ENCODE results near the gene TENT5C. TPM values are rescaled to one million over a fixed set of nuclear protein-coding genes. Genes with fewer than 3 reads are reported as not detected.
"Not testable (repeated sequence)": the region's sequence is repeated elsewhere in the genome, so short reads cannot be mapped to it uniquely, and the experiment has no call there.

Gene TENT5C
- total RNA-seq: 10 to 100 TPM; 75.1 to 86.2 TPM

- Mint-ChIP-seq H3K27ac (peak within 1 kb of the TSS; percentile 94 to 95), H3K4me3 (peak within 1 kb of the TSS; percentile 86), H3K4me1 (ENCODE audit: low read depth in 2 of 2) (peaks cover 43 to 48% of the 10 kb centered on the region in 2 donors), H3K27me3 (peaks cover 0 to 5% of the 10 kb centered on the region in 2 donors), H3K9me3 (no peaks in the 10 kb centered on the region), H3K36me3 (peaks cover 38% of the 10 kb centered on the region)
- ATAC-seq: peak; percentile 96
- peak; percentile 99 for DNase-seq (ENCODE audit: low spot score)
Measured at GRCh38 chr1:117605774-117606648, at the start of gene TENT5C. Gene TENT5C, plus strand, starts transcription at chr1:117606048. Its CDS starts 16,821 bp downstream, at chr1:117622869.

- H3K4me1 Mint-ChIP-seq (ENCODE audit: low read depth in 2 of 2): peaks cover 19 to 22% of the 10 kb centered on the region in 2 donors
- peaks cover 0 to 2% of the 10 kb centered on the region in 2 donors for H3K27me3 Mint-ChIP-seq
- ATAC-seq (no peak), DNase-seq (ENCODE audit: low spot score) (no peak)
- H3K9me3 Mint-ChIP-seq: peaks cover 3% of the 10 kb centered on the region
- H3K27ac Mint-ChIP-seq: no peak overlapping the region
- no peaks in the 10 kb centered on the region for H3K36me3 Mint-ChIP-seq
- no peak overlapping the region for H3K4me3 Mint-ChIP-seq
Measured at GRCh38 chr1:117556341-117556740, 49.5 kb upstream of the TENT5C start.

GRCh38 chr1:117556976-117557375 lies 48.9 kb upstream of the TENT5C start:
- ATAC-seq (no peak), DNase-seq (ENCODE audit: low spot score) (no peak)
- H3K4me3 Mint-ChIP-seq: no peak overlapping the region
- H3K9me3 Mint-ChIP-seq: peaks cover 3% of the 10 kb centered on the region
- H3K4me1 Mint-ChIP-seq (ENCODE audit: low read depth in 2 of 2): peaks cover 19 to 22% of the 10 kb centered on the region in 2 donors
- H3K27me3 Mint-ChIP-seq: peaks cover 0 to 2% of the 10 kb centered on the region in 2 donors
- peak overlapping the region in 1 of 2 donors; percentile 58 for H3K27ac Mint-ChIP-seq
- no peaks in the 10 kb centered on the region for H3K36me3 Mint-ChIP-seq

- DNase-seq (ENCODE audit: low spot score); H3K27me3 Mint-ChIP-seq; H3K36me3 Mint-ChIP-seq; H3K4me3 Mint-ChIP-seq; H3K9me3 Mint-ChIP-seq: not testable (repeated sequence)
- Mint-ChIP-seq H3K27ac (peak overlapping the region in 1 of 2 donors; percentile 76), H3K4me1 (ENCODE audit: low read depth in 2 of 2) (peaks cover 19 to 22% of the 10 kb centered on the region in 2 donors)
- ATAC-seq: peak in 1 of 2 donors; percentile 45
Measured at GRCh38 chr1:117558451-117558850, 47.4 kb upstream of the TENT5C start.

GRCh38 chr1:117559139-117559538 lies 46.7 kb upstream of the TENT5C start:
- no peak overlapping the region for H3K27ac Mint-ChIP-seq
- no peaks in the 10 kb centered on the region for H3K36me3 Mint-ChIP-seq
- no peaks in the 10 kb centered on the region for H3K27me3 Mint-ChIP-seq
- H3K4me1 Mint-ChIP-seq (ENCODE audit: low read depth in 2 of 2): peaks cover 19 to 22% of the 10 kb centered on the region in 2 donors
- DNase-seq (ENCODE audit: low spot score) (no peak), ATAC-seq (no peak)
- no peak overlapping the region for H3K4me3 Mint-ChIP-seq
- H3K9me3 Mint-ChIP-seq: peaks cover 3% of the 10 kb centered on the region

GRCh38 chr1:117559985-117560384 lies 45.9 kb upstream of the TENT5C start:
- no peak for DNase-seq (ENCODE audit: low spot score)
- H3K36me3 Mint-ChIP-seq: no peaks in the 10 kb centered on the region
- H3K27me3 Mint-ChIP-seq: peaks cover 0 to 2% of the 10 kb centered on the region in 2 donors
- no peak overlapping the region for H3K4me3 Mint-ChIP-seq
- peaks cover 19 to 25% of the 10 kb centered on the region in 2 donors for H3K4me1 Mint-ChIP-seq (ENCODE audit: low read depth in 2 of 2)
- no peak for ATAC-seq
- H3K9me3 Mint-ChIP-seq: peaks cover 3% of the 10 kb centered on the region
- no peak overlapping the region for H3K27ac Mint-ChIP-seq

GRCh38 chr1:117561071-117561470 lies 44.8 kb upstream of the TENT5C start:
- H3K4me3 Mint-ChIP-seq: no peak overlapping the region

GRCh38 chr1:117561551-117561950 lies 44.3 kb upstream of the TENT5C start:
- Mint-ChIP-seq H3K9me3 (peaks cover 3% of the 10 kb centered on the region), H3K27ac (no peak overlapping the region), H3K36me3 (no peaks in the 10 kb centered on the region), H3K4me1 (ENCODE audit: low read depth in 2 of 2) (peaks cover 19 to 25% of the 10 kb centered on the region in 2 donors), H3K4me3 (no peak overlapping the region), H3K27me3 (peaks cover 0 to 2% of the 10 kb centered on the region in 2 donors)
- no peak for ATAC-seq
- no peak for DNase-seq (ENCODE audit: low spot score)

More at GRCh38 chr1:117561071-117561470, 44.8 kb upstream of the TENT5C start:
- Mint-ChIP-seq H3K9me3 (peaks cover 3% of the 10 kb centered on the region), H3K27me3 (peaks cover 0 to 2% of the 10 kb centered on the region in 2 donors), H3K4me1 (ENCODE audit: low read depth in 2 of 2) (peaks cover 19 to 25% of the 10 kb centered on the region in 2 donors), H3K36me3 (no peaks in the 10 kb centered on the region), H3K27ac (no peak overlapping the region)
- ATAC-seq: no peak
- DNase-seq (ENCODE audit: low spot score): no peak

- Mint-ChIP-seq H3K4me1 (ENCODE audit: low read depth in 2 of 2) (peaks cover 16 to 21% of the 10 kb centered on the region in 2 donors), H3K36me3 (no peaks in the 10 kb centered on the region), H3K27ac (peak overlapping the region in 1 of 2 donors; percentile 79), H3K9me3 (peaks cover 3% of the 10 kb centered on the region), H3K27me3 (peaks cover 0 to 2% of the 10 kb centered on the region in 2 donors), H3K4me3 (no peak overlapping the region)
- ATAC-seq: peak in 1 of 2 donors; percentile 25
- no peak for DNase-seq (ENCODE audit: low spot score)
Measured at GRCh38 chr1:117562581-117563491, 43.0 kb upstream of the TENT5C start.

- Mint-ChIP-seq H3K36me3 (no peaks in the 10 kb centered on the region), H3K27ac (peak overlapping the region in 1 of 2 donors; percentile 79), H3K4me3 (no peak overlapping the region), H3K4me1 (ENCODE audit: low read depth in 2 of 2) (peaks cover 9 to 15% of the 10 kb centered on the region in 2 donors), H3K27me3 (peaks cover 0 to 2% of the 10 kb centered on the region in 2 donors), H3K9me3 (peaks cover 3% of the 10 kb centered on the region)
- DNase-seq (ENCODE audit: low spot score): no peak
- ATAC-seq: no peak
Measured at GRCh38 chr1:117563492-117563875, 42.4 kb upstream of the TENT5C start.

- Mint-ChIP-seq H3K27me3 (peaks cover 0 to 2% of the 10 kb centered on the region in 2 donors), H3K4me1 (ENCODE audit: low read depth in 2 of 2) (peaks cover 4 to 7% of the 10 kb centered on the region in 2 donors), H3K4me3 (no peak overlapping the region), H3K9me3 (peaks cover under 1% of the 10 kb centered on the region), H3K36me3 (no peaks in the 10 kb centered on the region), H3K27ac (no peak overlapping the region)
- DNase-seq (ENCODE audit: low spot score) (no peak), ATAC-seq (no peak)
Measured at GRCh38 chr1:117564227-117565075, 41.4 kb upstream of the TENT5C start.

- ATAC-seq: no peak
- Mint-ChIP-seq H3K27ac (no peak overlapping the region), H3K4me1 (ENCODE audit: low read depth in 2 of 2) (peaks cover 0 to 3% of the 10 kb centered on the region in 2 donors), H3K4me3 (no peak overlapping the region), H3K36me3 (no peaks in the 10 kb centered on the region), H3K27me3 (peaks cover 0 to 4% of the 10 kb centered on the region in 2 donors), H3K9me3 (no peaks in the 10 kb centered on the region)
- DNase-seq (ENCODE audit: low spot score): no peak
Measured at GRCh38 chr1:117565076-117565556, 40.7 kb upstream of the TENT5C start.

Data from natural killer cell treated with Interleukin-12 subunit alpha and Interleukin-12 subunit beta and Interleukin-15 and Interleukin-18, amount 100 ng/mL, for 72 hours (primary cell).